GM23248 (cell line): ENCODE results near the gene PRR18.

ENCODE experiments used
- EZH2 ChIP-seq: fragments of 200-600 bp; sonication (generic); IDR thresholded peaks from 2 replicates; pipeline ENCODE4 v1.6.1; 2018; ENCODE audit warnings: antibody characterized with exemption, mild to moderate bottlenecking; ENCODE audit not compliant: insufficient read depth, poor library complexity, severe bottlenecking
- EZH2phosphoT487 ChIP-seq: fragments of 200-600 bp; sonication (generic); IDR thresholded peaks from 2 replicates; pipeline ENCODE4 v1.6.1; 2018; ENCODE audit warnings: antibody characterized with exemption, moderate library complexity, mild to moderate bottlenecking, low read depth; ENCODE audit not compliant: insufficient read depth

DNA sequence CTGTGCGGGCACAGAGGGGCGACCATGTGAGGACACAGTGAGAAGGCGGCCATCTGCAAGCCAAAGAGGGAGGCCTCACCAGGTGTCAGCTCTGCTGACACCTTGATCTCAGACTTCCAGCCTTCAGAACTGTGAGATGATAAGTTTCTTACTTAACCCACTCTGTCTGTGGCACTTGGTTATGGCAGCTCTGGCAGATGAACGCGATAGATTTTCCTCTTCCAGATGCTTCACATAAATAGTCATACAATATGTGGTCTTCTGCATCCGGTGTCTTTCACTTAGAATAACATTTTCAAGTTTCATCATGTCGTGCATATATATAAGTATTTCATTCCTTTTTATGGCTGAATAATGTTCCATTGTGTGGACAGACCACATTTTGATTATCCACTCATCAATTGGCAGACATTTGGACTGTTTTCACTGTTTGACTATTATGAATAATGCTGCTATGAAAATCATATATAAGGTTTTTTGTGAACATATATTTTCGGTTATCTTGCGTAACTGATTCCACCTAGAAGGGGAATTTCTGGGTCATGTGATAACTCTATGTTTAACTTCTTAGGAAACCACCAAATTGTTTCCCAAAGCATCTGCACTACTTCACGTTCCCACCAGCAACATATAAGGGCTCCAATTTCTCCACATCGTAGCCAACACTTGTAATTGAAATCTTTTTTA is 30.2 kb downstream of the PRR18 start:
- no peak for TF ChIP-seq EZH2phosphoT487
- no peak for TF ChIP-seq EZH2
